PFSK-1 (cell line): ENCODE data around the gene MAST4.

Experiments
- FOXP2 ChIP-seq: optimal IDR thresholded peaks from 2 replicates; pipeline ENCODE3; 2011; ENCODE audit warnings: borderline replicate concordance, control low read depth, inconsistent platforms; ENCODE audit not compliant: insufficient read depth; ENCODE audit errors: extremely low read length, extremely low read depth
- POLR2AphosphoS5 ChIP-seq: IDR thresholded peaks from 2 replicates; pipeline ENCODE4 v1.6.1; 2012; ENCODE audit warnings: low read depth, mild to moderate bottlenecking, control low read depth, low read length, moderate library complexity
- REST ChIP-seq, 2 experiments: IDR thresholded peaks; 2 replicates each; pipeline versions ENCODE4 v1.6.1 to v1.8.0; 2011 to 2012; ENCODE audit warnings: low read depth in 2 of 2, low read length in 2 of 2, control low read depth in 1 of 2, inconsistent platforms in 1 of 2, mild to moderate bottlenecking in 1 of 2, moderate library complexity in 1 of 2; ENCODE audit not compliant: insufficient read depth in 1 of 2
- SIN3A ChIP-seq: IDR thresholded peaks from 2 replicates; pipeline ENCODE4 v1.6.1; 2012; ENCODE audit warnings: mild to moderate bottlenecking, low read length, moderate library complexity, borderline replicate concordance; ENCODE audit not compliant: insufficient read depth
- TAF1 ChIP-seq: IDR thresholded peaks from 2 replicates; pipeline ENCODE4 v1.6.1; 2012; ENCODE audit warnings: low read length, control low read depth, borderline replicate concordance; ENCODE audit not compliant: insufficient read depth

Gene MAST4

GRCh38 chr5:67153292-67153691, 557.1 kb downstream of the MAST4 start:
- no peak for TF ChIP-seq POLR2AphosphoS5
- no peak for TF ChIP-seq REST (IDR thresholded peaks at IDR 0.05; ENCODE audit: insufficient read depth in 1 of 2, low read depth in 2 of 2, low read length in 2 of 2)
- no peak for TF ChIP-seq SIN3A
- TF ChIP-seq TAF1, result no peak
- TF ChIP-seq FOXP2, result no peak

DNA sequence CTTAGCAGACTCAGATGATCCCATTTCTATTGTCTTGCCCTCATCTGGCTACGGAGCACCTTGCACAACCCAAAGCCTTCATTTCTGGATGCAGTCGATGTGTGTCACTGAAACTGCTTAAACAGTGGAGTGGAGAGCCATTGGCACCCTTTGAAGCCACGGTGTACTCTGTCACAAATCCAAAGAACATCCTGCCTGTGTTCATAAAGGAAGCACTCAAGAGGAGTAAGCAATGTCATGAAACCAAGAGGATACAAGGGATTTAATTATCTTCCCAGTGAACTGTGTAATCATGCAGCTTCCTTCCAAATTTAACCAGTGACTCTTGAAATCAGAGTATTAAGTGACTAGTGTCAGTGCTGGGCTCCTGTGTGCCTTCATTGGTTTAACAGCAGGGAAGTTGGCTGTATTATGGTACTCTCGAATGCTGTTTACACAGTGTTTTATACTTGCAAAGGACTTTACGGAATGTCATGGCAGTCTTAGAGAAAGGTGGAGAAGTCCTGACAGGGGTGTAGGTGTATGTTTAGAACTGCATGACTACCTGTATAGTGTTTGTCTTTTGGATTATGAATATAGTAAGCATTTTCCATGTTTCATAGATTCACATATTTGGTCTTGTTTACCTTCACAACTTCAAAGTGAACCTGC, 558.5 kb downstream of the MAST4 start:
- no peak for TF ChIP-seq REST (IDR thresholded peaks at IDR 0.05; ENCODE audit: insufficient read depth in 1 of 2, low read depth in 2 of 2, low read length in 2 of 2)
- no peak for TF ChIP-seq POLR2AphosphoS5

- TF ChIP-seq POLR2AphosphoS5, result no peak
- TF ChIP-seq FOXP2, result no peak
- TF ChIP-seq REST (IDR thresholded peaks at IDR 0.05; ENCODE audit: insufficient read depth in 1 of 2, low read depth in 2 of 2, low read length in 2 of 2), result no peak
- TF ChIP-seq SIN3A, result no peak
- no peak for TF ChIP-seq TAF1
Measured at GRCh38 chr5:67156976-67157583, 560.9 kb downstream of the MAST4 start.

GRCh38 chr5:67160272-67160671, 564.1 kb downstream of the MAST4 start:
- TF ChIP-seq POLR2AphosphoS5 (no peak), SIN3A (no peak), TAF1 (no peak), REST (IDR thresholded peaks at IDR 0.05; ENCODE audit: insufficient read depth in 1 of 2, low read depth in 2 of 2, low read length in 2 of 2) (no peak), FOXP2 (no peak)
